ENCODE results near the gene FGF12.

The FGF12 gene

GRCh38 chr3:192422997-192423342 lies 304.4 kb downstream of the FGF12 start:
- no peak for DNase-seq (ENCODE audit: low read depth)
- TF ChIP-seq CTCF (conservative IDR thresholded peaks at IDR 0.05; ENCODE audit: low read depth, low read length), result peak; percentile 45
- no peak overlapping the region for H3K4me3 ChIP-seq (ENCODE audit: low read length)

GRCh38 chr3:192422321-192422996 lies 304.9 kb downstream of the FGF12 start:
- no peak for TF ChIP-seq CTCF (conservative IDR thresholded peaks at IDR 0.05; ENCODE audit: low read depth, low read length)
- no peak overlapping the region for H3K4me3 ChIP-seq (ENCODE audit: low read length)
- peak; percentile 94 for DNase-seq (ENCODE audit: low read depth)

- DNase-seq (ENCODE audit: low read depth), result no peak
- no peak for TF ChIP-seq CTCF (conservative IDR thresholded peaks at IDR 0.05; ENCODE audit: low read depth, low read length)
- no peak overlapping the region for H3K4me3 ChIP-seq (ENCODE audit: low read length)
These were observed 308.0 kb downstream of the FGF12 start for GRCh38 chr3:192419312-192419711.

- TF ChIP-seq CTCF (conservative IDR thresholded peaks at IDR 0.05; ENCODE audit: low read depth, low read length), result no peak
- no peak overlapping the region for H3K4me3 ChIP-seq (ENCODE audit: low read length)
- DNase-seq (ENCODE audit: low read depth), result no peak
These were observed 309.7 kb downstream of the FGF12 start for GRCh38 chr3:192417559-192418055.

- no peak for TF ChIP-seq CTCF (conservative IDR thresholded peaks at IDR 0.05; ENCODE audit: low read depth, low read length)
- DNase-seq (ENCODE audit: low read depth), result no peak
- H3K4me3 ChIP-seq (ENCODE audit: low read length), result no peak overlapping the region
These were observed 310.3 kb downstream of the FGF12 start for GRCh38 chr3:192417017-192417416.

GRCh38 chr3:192413461-192413860 lies 313.9 kb downstream of the FGF12 start:
- TF ChIP-seq CTCF (conservative IDR thresholded peaks at IDR 0.05; ENCODE audit: low read depth, low read length), result no peak
- no peak overlapping the region for H3K4me3 ChIP-seq (ENCODE audit: low read length)
- no peak for DNase-seq (ENCODE audit: low read depth)

GRCh38 chr3:192410684-192410960 lies 316.7 kb downstream of the FGF12 start:
- H3K4me3 ChIP-seq (ENCODE audit: low read length), result no peak overlapping the region
- no peak for DNase-seq (ENCODE audit: low read depth)
- TF ChIP-seq CTCF (conservative IDR thresholded peaks at IDR 0.05; ENCODE audit: low read depth, low read length), result no peak

Data from retinal pigment epithelial cell (primary cell).